Loucy (cell line): ENCODE measurements around the gene COPS2.

Source experiments
- H2AFZ ChIP-seq: fragments of 200-600 bp; sonication (generic); 2 replicates; pipeline ENCODE4 v1.6.0; 2016; ENCODE audit warnings: antibody characterized with exemption, mild to moderate bottlenecking, low read length, moderate library complexity
- H3F3A ChIP-seq: fragments of 200-600 bp; 2 replicates; pipeline ENCODE4 v1.6.0; 2016; ENCODE audit warnings: antibody characterized with exemption, low read depth, mild to moderate bottlenecking
- H3K27me3 ChIP-seq: fragments of 200-600 bp; sonication (generic); 2 replicates; pipeline ENCODE4 v1.6.1; 2014; ENCODE audit warnings: low read length, mild to moderate bottlenecking; ENCODE audit not compliant: insufficient read depth, poor library complexity, severe bottlenecking
- H3K36me3 ChIP-seq: fragments of 200-600 bp; sonication (generic); 2 replicates; pipeline ENCODE4 v1.6.1; 2016; ENCODE audit warnings: low read length; ENCODE audit not compliant: insufficient read depth
- H3K4me1 ChIP-seq: fragments of 200-600 bp; sonication (generic); 2 replicates; pipeline ENCODE4 v1.5.1; 2014; ENCODE audit warnings: low read length, mild to moderate bottlenecking; ENCODE audit not compliant: insufficient read depth, poor library complexity, severe bottlenecking
- H3K4me2 ChIP-seq: fragments of 200-600 bp; sonication (generic); 2 replicates; pipeline ENCODE4 v1.6.0; 2014; ENCODE audit warnings: antibody characterized with exemption, low read length, low read depth, mild to moderate bottlenecking; ENCODE audit not compliant: poor library complexity, severe bottlenecking
- H3K4me3 ChIP-seq: fragments of 200-600 bp; sonication (generic); 2 replicates; pipeline ENCODE4 v1.5.1; 2014; ENCODE audit warnings: low read length, mild to moderate bottlenecking, mixed read lengths; ENCODE audit not compliant: poor library complexity, severe bottlenecking
- H3K79me2 ChIP-seq: fragments of 200-600 bp; sonication (generic); 2 replicates; pipeline ENCODE4 v1.6.1; 2014; ENCODE audit warnings: low read length; ENCODE audit not compliant: insufficient read depth
- H3K9ac ChIP-seq: fragments of 200-600 bp; sonication (generic); 2 replicates; pipeline ENCODE4 v1.6.0; 2014; ENCODE audit warnings: mild to moderate bottlenecking, low read depth, low read length, moderate library complexity; ENCODE audit not compliant: poor library complexity, severe bottlenecking
- H3K9me2 ChIP-seq: fragments of 200-600 bp; sonication (generic); replicated peaks from 2 replicates; pipeline ENCODE4 v1.6.1; 2016; ENCODE audit warnings: low read depth, low read length, mixed read lengths
- H3K9me3 ChIP-seq: fragments of 200-600 bp; sonication (generic); 2 replicates; pipeline ENCODE4 v1.6.1; 2014; ENCODE audit warnings: mild to moderate bottlenecking, antibody characterized with exemption, low read length, low read depth; ENCODE audit not compliant: insufficient read depth
- H4K20me1 ChIP-seq: fragments of 200-600 bp; sonication (generic); 2 replicates; pipeline ENCODE4 v1.6.0; 2014; ENCODE audit warnings: antibody characterized with exemption, low read length, mild to moderate bottlenecking; ENCODE audit not compliant: insufficient read depth, poor library complexity, severe bottlenecking
- CTCF ChIP-seq: fragments of 200-600 bp; sonication (generic); conservative IDR thresholded peaks from 2 replicates; pipeline ENCODE4 v1.5.1; 2014; ENCODE audit warnings: mild to moderate bottlenecking, antibody characterized with exemption, low read length
- EZH2phosphoT487 ChIP-seq: fragments of 200-600 bp; IDR thresholded peaks from 2 replicates; pipeline ENCODE4 v1.6.1; 2018; ENCODE audit warnings: antibody characterized with exemption, mild to moderate bottlenecking, moderate library complexity, borderline replicate concordance

Gene COPS2

GRCh38 chr15:49085696-49086459 lies 69.5 kb downstream of the COPS2 start:
- Histone ChIP-seq H3K9me3 (no peaks in the 10 kb centered on the region), H3K27me3 (no peaks in the 10 kb centered on the region), H3K36me3 (no peaks in the 10 kb centered on the region), H3K9ac (no peak overlapping the region), H3K4me2 (no peak overlapping the region), H3K9me2 (no peaks in the 10 kb centered on the region), H3K4me3 (no peak overlapping the region), H3K79me2 (no peaks in the 10 kb centered on the region), H3F3A (no peaks in the 10 kb centered on the region), H2AFZ (no peak overlapping the region), H3K4me1 (no peaks in the 10 kb centered on the region), H4K20me1 (no peaks in the 10 kb centered on the region)
- TF ChIP-seq EZH2phosphoT487 (no peak), CTCF (no peak)

- H3K27me3 ChIP-seq: no peaks in the 10 kb centered on the region
- no peaks in the 10 kb centered on the region for H3K9me2 ChIP-seq
- no peaks in the 10 kb centered on the region for H3K9me3 ChIP-seq
- no peaks in the 10 kb centered on the region for H3K36me3 ChIP-seq
- no peaks in the 10 kb centered on the region for H3F3A ChIP-seq
- H3K9ac ChIP-seq: no peak overlapping the region
- H3K4me2 ChIP-seq: no peak overlapping the region
- no peaks in the 10 kb centered on the region for H3K4me1 ChIP-seq
- TF ChIP-seq EZH2phosphoT487 (no peak), CTCF (no peak)
- no peak overlapping the region for H3K4me3 ChIP-seq
- no peaks in the 10 kb centered on the region for H3K79me2 ChIP-seq
- no peaks in the 10 kb centered on the region for H4K20me1 ChIP-seq
- H2AFZ ChIP-seq: no peak overlapping the region
These were observed 71.2 kb downstream of the COPS2 start for GRCh38 chr15:49084285-49084570.

GRCh38 chr15:49083401-49084284 lies 71.8 kb downstream of the COPS2 start:
- no peak overlapping the region for H3K4me3 ChIP-seq
- H2AFZ ChIP-seq: no peak overlapping the region
- H3K9me2 ChIP-seq: no peaks in the 10 kb centered on the region
- no peak overlapping the region for H3K9ac ChIP-seq
- TF ChIP-seq CTCF (no peak), EZH2phosphoT487 (no peak)
- H3K4me2 ChIP-seq: no peak overlapping the region
- no peaks in the 10 kb centered on the region for H3K4me1 ChIP-seq
- H3F3A ChIP-seq: no peaks in the 10 kb centered on the region
- H4K20me1 ChIP-seq: no peaks in the 10 kb centered on the region
- H3K27me3 ChIP-seq: no peaks in the 10 kb centered on the region
- no peaks in the 10 kb centered on the region for H3K79me2 ChIP-seq
- H3K9me3 ChIP-seq: no peaks in the 10 kb centered on the region
- no peaks in the 10 kb centered on the region for H3K36me3 ChIP-seq
